Measurements from ENCODE around the gene CDHR2.
"Not testable (repeated sequence)": the region's sequence is repeated elsewhere in the genome, so short reads cannot be mapped to it uniquely, and the experiment has no call there.

Gene CDHR2

GRCh38 chr5:176599749-176600430 lies 50.7 kb downstream of the CDHR2 start:
- DNase-seq: not testable (repeated sequence)

DNA sequence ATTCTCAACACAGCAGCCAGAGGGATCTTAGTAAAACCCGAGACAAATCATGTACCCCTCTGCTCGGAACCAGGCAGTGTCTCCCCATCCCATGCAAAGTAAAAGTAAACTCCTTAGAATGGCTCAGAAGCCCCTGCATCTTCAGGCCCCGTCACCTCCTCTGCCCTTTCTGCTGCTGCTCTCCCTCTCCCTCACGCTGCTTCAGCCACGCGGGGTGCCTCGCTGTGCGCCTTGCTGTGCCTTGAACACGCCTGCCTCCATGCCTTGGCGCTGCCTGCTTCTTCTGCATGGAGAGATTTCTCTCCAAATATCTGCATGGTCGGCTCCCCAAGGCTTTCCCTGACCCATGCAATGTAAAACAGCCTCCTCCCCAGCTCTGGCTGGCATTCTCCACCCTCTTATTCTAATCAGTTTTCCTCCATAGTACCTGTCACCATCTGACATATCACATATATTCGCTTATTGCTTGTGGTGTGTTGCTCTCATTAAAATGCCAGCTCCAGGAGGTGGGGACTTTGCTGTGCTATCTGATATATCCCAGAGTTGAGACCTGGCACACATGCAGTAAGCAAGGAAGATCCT lies 52.9 kb downstream of the CDHR2 start:
- no peak for DNase-seq

GRCh38 chr5:176603091-176603490 lies 53.9 kb downstream of the CDHR2 start:
- DNase-seq: no peak

GRCh38 chr5:176606032-176606431 lies 56.9 kb downstream of the CDHR2 start:
- DNase-seq: no peak

DNA sequence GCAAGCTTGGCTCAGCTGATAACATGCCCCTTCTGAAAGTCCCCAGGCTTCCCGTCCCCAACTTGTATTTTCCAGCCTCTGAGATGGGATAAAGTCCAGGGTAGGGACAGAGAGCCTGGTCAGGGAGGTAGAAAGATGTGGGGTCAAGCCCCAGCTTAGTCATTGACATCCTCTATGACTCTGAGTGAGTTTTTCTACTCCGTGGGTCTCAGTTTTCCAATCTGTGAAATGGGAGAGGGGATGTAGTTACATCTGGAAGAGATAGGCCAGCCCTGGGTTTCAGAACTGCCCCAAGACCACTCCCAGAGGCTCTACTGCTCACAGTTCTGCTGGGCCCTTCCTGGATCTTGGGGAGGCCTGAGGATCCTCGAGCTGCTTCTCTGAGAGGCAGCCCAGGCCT lies 57.7 kb downstream of the CDHR2 start:
- no peak for DNase-seq

GRCh38 chr5:176608142-176608705 lies 59.1 kb downstream of the CDHR2 start:
- DNase-seq: no peak

DNA sequence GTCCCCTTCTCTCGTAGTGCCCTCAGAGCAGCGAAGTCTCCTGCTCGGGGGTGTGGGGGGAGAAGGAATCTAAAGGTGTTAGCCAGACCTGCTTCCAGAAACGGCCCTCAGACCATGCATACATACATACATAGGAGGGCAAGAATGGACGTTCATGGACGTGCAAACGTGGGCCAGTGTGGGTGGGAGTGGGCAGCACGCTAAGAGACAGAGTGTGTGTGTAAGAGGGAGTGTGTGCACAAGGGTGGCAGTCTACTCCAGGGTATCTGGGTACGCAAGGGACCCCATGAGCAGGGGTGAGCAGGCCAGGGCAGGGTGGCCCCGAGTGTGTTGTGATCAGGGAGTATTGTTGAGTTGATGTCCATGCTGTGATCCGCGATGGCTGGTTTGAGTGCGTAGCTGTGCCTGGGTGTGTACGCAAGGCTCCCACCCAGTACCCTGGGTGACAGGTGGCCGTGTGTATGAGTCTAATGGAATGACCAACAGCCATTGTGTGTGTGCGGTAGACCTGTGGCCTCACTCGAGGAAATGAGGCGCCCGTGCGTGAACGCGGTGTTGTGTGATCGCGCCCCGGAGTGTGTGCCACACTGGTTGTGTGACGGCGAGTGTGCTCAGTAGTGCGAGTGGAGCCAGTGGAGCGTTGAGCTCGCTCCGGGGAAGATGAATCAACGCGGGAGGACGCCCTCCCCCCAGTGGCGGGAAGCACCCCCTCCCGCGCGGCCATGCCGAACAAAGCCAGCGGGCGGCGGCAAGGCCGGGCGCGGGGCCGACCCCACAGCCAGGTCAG lies 60.0 kb downstream of the CDHR2 start:
- no peak for DNase-seq

DNA sequence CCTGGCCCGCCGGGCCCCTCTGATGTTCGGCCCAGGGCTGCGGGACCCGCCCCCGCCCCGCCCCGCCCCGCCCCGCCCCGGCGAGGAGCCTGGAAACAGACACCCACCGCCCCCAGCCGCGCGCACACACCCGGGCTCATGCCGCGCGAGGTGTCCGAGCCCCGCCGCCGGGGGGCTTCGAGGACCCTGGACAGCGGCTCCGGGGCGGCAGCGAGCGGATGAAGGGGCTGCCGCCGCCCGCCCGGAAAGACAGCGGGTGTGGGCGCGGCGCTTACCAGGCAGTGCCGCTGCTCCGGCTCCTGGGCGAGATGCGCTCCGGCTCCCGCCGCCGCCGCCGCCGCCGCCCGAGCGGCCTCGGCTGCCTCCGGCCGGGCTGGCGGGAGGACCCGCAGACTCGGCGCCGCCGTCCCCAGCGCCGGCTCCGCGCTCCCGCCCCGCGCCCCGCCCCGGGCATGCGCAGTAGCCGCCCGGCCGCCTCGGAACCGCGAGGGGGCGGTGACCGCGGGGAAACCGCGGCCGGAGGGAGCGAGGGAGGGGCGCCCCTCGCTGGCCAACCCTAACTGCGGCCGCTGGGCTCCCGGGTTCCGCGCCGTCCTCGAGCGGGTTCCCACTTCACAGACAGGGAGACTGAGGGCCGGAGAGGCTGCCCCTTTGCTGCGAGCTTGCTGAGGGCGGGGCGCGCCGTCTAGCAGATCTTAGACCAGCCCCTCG lies 60.7 kb downstream of the CDHR2 start, which contains the start of gene GPRIN1:
Gene GPRIN1, minus strand, starts transcription at position 433 of the 711 bp plus-strand sequence. CDS start 10,322 bp downstream, outside the sequence.
- peak; percentile 73 for DNase-seq

DNA sequence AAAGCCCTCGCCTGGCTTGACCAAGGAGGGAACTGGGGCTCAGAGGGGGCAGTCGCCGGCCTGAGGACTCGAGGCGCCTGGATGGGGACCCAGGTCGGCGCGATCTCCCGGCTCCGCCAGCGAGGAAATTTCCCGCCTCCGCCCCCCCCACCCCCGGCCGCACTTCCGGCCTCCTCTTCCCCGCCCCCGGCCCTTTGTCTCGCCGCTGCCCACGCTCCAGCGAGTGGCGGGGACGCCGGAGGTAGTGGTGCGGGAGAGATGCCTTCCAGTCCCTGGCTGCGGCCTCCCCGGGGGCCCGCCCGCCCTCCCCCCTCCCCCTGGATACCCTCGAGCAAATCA lies 61.3 kb downstream of the CDHR2 start:
- DNase-seq: no peak

DNA sequence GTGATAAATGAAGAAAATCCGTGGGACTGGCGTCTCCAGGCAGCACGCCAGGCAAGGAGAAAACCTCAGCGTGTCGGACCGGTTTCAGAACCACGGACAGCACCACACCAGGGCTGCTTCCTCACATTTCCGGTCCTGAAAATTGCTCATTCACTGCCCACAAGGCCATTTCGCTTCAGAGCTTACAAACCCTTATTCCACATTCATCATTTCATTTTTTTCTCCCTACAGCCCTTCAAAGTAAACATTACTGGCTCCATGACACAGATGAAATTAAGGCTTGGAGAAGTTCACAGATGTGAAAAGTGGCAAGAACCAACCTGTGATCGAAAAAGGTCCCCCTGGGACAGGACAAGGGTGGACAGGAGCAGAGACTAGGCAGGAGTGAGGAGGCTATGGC lies 62.3 kb downstream of the CDHR2 start:
- peak; percentile 83 for DNase-seq

GRCh38 chr5:176612008-176612407 lies 62.9 kb downstream of the CDHR2 start:
- DNase-seq: no peak

- DNase-seq: no peak
Measured at GRCh38 chr5:176612855-176613254, 63.7 kb downstream of the CDHR2 start.

DNA sequence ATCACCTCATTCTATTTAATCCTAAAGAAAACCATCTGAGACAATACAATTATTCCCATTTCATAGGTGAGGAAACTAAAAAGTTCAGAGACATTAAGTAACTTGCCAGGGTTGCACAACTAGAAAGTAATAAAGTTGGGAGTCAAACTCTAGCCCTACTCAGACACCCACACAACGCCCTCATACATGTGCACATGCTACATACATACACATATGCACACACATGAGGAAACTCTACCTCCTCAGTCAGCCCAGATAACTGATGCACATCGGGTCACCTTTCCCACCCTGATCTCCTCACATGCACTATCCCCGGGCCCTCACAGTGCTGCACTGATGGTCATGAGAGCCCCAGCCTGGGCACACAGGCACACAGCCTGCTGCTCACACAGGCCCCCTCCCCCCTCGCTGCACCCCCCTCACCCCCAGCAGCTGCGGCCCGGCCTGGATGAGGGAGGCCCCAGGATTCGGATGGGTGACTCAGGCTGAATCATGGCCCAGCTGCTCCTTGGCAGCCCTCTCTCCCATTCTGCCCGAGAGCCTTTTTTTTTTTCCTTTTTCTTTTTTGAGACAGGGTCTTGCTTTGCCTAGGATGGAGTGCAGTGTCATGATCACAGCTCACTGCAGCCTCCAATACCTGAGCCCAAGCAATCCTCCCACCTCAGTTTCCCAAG lies 65.8 kb downstream of the CDHR2 start:
- no peak for DNase-seq

DNA sequence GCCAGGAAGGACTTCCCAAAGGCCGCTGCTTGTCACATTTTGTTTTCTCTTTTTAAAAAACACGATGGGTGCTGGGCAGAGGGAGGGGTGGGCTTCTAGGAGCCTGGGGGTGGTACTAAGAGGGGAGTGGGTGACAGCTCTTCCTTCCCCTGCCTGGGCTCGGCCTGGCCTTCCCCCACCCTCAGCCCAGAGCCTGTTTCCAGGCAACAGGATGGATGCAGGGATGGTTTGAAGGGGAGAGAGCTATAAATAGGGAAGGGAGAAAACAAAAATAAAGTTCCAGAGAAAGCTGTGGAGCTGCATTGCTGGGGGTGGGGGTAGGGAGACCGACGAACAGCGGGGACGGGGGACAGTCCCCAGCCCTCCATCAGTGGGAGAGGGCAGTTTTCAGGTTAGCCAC lies 67.4 kb downstream of the CDHR2 start:
- no peak for DNase-seq

DNA sequence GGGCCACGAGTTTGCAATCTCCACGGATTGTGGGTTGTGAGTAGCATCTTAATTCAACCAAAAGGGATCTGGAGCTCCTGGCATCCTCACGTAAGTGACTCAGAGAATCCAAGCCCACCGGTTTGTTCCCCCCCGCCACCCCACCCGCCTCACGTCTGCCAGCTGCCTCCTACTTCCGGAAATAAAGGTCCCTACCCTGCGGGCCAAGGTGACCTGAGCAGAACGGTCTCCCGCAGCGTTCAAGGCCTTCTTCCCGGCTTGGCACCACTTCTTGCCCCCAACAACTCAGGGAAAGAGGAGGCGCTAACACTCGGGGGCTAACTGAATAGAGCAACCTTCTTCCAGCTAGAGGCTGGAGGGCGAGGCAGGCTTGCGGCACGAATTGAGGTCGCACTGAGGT lies 69.6 kb downstream of the CDHR2 start:
- no peak for DNase-seq

GRCh38 chr5:176619203-176619568 lies 70.0 kb downstream of the CDHR2 start:
- peak; percentile 62 for DNase-seq

DNA sequence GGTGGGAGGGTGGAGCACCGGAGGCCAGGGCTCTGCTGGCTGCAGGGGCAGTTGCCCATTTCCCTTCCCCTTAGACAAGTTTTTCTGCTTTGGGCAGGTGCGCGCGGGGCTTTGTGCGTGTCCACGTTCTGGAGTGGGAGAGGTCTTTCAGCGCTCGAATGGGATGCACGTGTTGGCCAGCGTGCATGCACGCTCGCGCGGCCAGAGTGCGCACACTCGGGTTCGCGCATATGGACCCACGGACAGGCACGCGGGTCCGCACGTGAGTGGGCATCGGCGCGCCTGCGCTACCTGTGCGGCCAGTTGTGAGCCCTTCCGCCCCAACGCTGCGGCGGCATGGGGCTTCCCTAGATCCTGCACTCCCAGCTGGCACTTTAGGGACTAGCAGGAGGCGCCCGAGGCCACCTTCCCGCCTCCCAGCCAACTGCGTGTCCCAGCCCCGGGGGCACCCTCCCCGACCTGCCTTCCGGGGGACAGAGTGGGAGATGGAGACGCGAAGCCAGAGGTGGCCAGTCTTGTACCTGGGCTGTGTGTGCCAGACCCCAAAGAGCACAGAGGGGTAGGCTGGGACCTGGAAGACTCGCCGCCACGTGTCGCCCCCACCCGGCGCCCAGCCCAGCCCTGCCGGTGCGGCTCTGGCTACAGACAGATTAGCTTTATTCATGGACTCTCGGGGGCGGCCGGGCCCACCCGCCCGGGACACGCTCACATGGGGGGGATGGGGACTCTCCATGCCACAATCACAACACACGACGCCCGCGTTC lies 70.6 kb downstream of the CDHR2 start:
- no peak for DNase-seq

DNA sequence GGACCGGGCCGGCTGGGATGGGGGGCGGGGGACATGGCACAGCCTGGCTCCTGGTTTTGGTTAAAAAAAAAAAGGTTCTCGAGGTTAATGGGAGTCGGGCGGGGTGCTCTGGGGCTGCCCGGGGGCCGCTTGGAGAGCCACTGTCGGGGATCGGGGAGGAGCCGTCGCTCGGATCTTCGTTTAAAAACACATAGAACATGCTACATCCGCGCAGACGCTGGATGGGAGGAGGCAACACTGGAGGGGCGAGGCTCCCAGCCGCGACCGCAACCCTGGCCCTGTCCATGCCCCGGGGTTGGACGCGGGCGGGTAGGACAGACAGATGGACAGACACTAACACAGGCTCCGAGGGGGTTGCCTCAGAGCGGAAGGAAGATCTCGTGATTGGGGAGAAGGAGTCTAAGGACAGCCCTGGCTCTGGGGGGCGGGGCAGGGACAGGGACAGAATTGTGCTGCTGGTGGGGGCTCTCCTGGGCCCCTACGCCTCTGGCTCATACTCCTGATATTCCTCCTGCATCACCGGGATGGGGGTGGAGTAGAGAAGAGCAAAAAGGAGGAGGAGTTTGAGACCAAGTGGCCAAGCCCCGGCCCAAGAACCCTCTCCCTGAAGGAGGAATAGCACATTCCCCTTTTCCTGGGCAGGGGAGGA lies 71.3 kb downstream of the CDHR2 start:
- DNase-seq: no peak

DNA sequence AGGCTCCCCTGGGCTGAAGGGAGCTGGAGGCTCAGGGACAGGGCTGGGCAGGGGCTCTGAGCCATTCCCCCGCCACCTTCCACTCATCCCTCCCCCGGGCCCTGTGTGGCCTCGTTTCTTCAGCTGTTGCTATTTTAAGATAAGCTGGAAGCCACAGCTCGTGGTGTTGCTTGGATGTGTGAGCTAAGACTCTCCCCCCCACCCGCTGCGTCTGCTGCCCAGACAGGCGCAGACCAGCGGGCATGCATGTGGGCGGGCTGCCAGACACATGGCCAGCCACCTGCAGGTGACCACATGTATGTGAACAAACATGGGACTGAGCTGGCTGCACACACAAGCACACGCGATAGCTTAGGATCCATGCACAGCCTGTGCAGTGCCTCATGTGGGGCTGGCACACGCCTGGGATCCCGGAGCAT lies 72.5 kb downstream of the CDHR2 start:
- DNase-seq: no peak

- no peak for DNase-seq
Measured at GRCh38 chr5:176624142-176624541, 75.0 kb downstream of the CDHR2 start.

DNA sequence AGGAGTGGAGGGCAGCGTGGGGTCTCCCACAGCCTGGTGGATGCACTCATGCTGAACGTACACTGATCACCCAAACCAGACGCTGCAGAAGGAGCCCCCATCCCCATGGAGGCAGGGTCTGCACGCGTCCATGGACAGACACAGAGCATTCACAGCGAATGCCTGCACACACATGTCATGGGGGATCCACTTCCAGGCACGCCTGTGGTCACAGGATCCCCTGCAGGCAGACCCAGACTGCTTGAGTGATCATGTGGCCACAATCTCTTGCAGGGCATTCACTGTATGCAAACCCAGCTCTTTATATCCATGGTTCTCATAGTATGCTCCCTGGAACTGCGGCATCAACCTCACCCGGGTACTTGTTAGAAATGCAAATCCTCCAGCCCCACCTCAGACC lies 75.8 kb downstream of the CDHR2 start:
- DNase-seq: no peak
